GM13976 (cell line): ENCODE measurements around the gene PRELID1.
"Not testable (repeated sequence)": the region's sequence is repeated elsewhere in the genome, so short reads cannot be mapped to it uniquely, and the experiment has no call there.

ENCODE experiments used
- DNase-seq: peaks from one replicate; pipeline ENCODE4 v3.0.0; 2012; ENCODE audit warnings: low spot score
- CTCF ChIP-seq: IDR thresholded peaks from 2 replicates; pipeline ENCODE4 v1.5.1; 2012; ENCODE audit warnings: borderline replicate concordance, mild to moderate bottlenecking; ENCODE audit not compliant: insufficient read depth; ENCODE audit errors: extremely low read depth, missing control alignments, control extremely low read depth
- in situ Hi-C: fragments of 300-500 bp; cut with MboI; formaldehyde crosslinking; loops from one replicate; pipeline ENCODE4 v1.12.0; 2022; ENCODE audit warnings: low sequenced_read_pairs, mixed read lengths, inconsistent platforms; ENCODE audit not compliant: unreplicated experiment

Gene PRELID1

GRCh38 chr5:177339107-177339638, 35.6 kb downstream of the PRELID1 start:
- in situ Hi-C loops, result no loop called here
- no peak for DNase-seq
- no peak for TF ChIP-seq CTCF

- in situ Hi-C loops, DNase-seq: not testable (repeated sequence)
Measured at GRCh38 chr5:177343000-177343399, 39.4 kb downstream of the PRELID1 start.

DNA sequence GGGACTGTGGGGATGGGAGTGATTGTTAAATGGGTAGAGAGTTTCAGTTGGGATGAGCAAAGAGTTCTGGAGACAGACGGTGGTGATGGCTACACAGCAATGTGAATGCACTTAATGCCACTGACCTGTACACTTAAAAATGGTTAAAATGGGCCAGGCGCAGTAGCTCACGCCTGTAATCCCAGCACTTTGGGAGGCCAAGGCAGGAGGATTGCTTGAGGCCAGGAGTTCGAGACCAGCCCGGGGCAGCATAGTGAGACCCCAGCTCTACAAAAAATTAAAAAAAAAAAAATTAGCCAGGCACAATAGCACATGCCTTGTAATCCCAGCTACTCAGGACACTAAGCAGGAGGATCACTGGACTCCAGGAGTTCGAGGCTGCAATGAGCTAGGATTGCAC, 40.2 kb downstream of the PRELID1 start:
- no peak for DNase-seq
- TF ChIP-seq CTCF, result no peak
- in situ Hi-C loops, result no loop called here

- no peak for DNase-seq
- in situ Hi-C loops, result no loop called here
- no peak for TF ChIP-seq CTCF
Measured at GRCh38 chr5:177344891-177345290, 41.3 kb downstream of the PRELID1 start.

- in situ Hi-C loops, result no loop called here
- no peak for TF ChIP-seq CTCF
- DNase-seq, result no peak
Measured at GRCh38 chr5:177346820-177347219, 43.2 kb downstream of the PRELID1 start.

DNA sequence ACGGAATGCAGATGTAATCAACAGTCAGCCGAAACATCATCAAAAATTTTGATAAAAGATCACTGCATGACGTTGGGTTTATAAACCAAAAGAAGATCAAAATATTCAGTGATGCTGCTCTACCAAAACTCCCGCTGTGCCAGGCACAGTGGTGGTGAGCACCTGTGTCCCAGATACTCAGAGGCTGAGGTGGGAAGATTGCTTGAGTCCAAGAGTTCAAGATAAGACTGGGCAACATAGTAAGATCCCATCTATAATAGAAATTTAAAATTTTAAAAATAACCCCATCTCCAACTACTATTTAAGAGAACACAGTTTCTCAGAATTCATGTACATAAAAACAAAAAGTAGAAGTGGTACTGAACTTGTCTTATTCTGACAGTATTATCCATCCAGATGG, 44.1 kb downstream of the PRELID1 start:
- in situ Hi-C loops, result no loop called here
- no peak for DNase-seq
- no peak for TF ChIP-seq CTCF

- TF ChIP-seq CTCF, result no peak
- no peak for DNase-seq
- in situ Hi-C loops, result no loop called here
Measured at GRCh38 chr5:177349362-177349647, 45.7 kb downstream of the PRELID1 start.
